Measurements from ENCODE around the gene NHLH1. TPM values are rescaled to one million over a fixed set of nuclear protein-coding genes. Genes with fewer than 3 reads are reported as not detected.

The NHLH1 gene
- total RNA-seq, 2 donors from 2014 or later, result 1.2 to 2.0 TPM

DNA sequence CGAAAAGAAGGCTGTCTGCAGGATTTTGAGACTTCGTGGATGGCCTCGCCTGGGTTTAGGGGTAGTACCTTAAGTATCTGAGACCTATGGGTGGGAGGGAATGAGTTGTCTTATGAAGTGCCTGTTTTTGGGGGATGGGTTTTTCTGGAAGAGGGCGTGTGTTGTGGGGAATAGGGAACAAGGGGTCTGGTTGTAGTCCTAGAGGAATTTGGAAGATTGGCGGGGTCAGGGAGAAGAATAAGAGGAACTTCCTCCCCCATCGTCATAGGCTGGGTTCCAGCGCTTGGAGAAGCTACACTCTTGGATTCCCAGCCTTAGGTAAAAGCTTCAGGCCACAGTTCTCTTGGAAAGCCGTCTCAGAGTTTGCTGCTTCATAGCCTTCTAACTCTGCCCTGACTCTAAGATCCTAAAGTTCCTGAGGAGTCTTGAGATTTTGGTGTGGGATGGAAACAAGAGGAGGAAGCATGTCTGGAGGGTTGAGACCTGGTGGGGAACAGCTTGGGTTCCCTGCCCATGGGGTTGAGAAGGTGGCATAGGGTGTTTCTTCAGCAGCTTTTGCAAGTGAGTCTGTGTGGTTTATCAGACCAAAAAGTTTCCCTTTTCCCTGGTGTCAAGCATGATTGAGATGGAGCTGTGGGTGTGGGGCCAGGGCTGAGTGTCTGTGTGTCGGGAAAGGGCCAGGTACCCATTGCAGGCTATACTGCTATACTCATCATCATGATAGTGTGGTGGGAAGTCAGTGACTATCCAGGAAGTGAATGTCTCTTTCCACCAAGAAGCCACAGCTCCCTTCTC lies 35.3 kb downstream of the NHLH1 start:
- peak overlapping the region; percentile 8 for H3K4me3 Mint-ChIP-seq
- H3K4me1 Mint-ChIP-seq (ENCODE audit: low read depth in 2 of 2), result peaks cover 6 to 8% of the 10 kb centered on the region in 2 donors
- H3K36me3 Mint-ChIP-seq, result no peaks in the 10 kb centered on the region
- ATAC-seq (no peak), DNase-seq (ENCODE audit: low spot score) (no peak)
- H3K9me3 Mint-ChIP-seq, result no peaks in the 10 kb centered on the region
- peaks cover 11 to 15% of the 10 kb centered on the region in 2 donors for H3K27me3 Mint-ChIP-seq
- H3K27ac Mint-ChIP-seq, result no peak overlapping the region

DNA sequence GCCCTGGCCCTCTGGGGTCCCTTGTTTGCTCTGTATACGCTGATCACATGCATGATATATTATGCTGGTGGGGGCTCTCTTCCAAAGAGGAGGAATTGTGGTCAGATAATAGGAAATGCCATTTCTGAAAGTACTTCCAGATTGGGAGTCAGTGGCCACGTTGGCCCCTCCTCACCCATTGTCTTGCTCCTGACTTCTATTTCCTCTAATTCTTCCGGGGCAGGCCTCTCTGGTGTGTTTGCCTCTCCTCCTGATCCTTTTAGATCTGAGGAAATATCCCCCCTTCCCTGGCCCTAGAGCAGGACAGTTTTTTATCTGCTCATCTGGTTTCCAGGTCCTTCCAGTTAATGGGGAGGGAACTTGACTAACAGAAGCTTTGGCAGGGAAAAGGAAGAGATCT lies 36.4 kb downstream of the NHLH1 start:
- Mint-ChIP-seq H3K4me1 (ENCODE audit: low read depth in 2 of 2) (peaks cover 6 to 8% of the 10 kb centered on the region in 2 donors), H3K27ac (no peak overlapping the region), H3K27me3 (peaks cover 11 to 15% of the 10 kb centered on the region in 2 donors), H3K9me3 (no peaks in the 10 kb centered on the region), H3K4me3 (no peak overlapping the region), H3K36me3 (no peaks in the 10 kb centered on the region)
- ATAC-seq, result no peak
- DNase-seq (ENCODE audit: low spot score), result no peak

DNA sequence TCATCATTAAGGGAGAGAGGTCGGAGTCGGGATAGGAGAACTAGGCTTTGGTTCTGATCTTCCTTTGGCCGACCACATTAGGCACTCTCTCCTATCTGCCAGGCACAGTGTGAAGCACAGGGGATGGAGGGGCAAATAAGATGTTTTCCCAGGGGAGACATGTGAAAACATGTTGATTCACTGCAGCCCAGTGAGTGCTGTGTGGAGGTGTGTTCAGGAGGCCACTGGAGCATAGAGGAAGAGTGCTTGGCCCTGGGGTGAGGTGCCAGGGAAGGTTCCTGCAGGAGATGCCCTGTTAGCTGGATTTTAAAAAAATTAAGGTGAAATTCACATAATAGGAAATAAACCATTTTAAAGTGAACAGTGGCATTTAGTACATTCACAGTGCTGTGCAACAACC lies 37.2 kb downstream of the NHLH1 start:
- Mint-ChIP-seq H3K27ac (no peak overlapping the region), H3K4me3 (no peak overlapping the region), H3K4me1 (ENCODE audit: low read depth in 2 of 2) (peaks cover 6 to 8% of the 10 kb centered on the region in 2 donors), H3K27me3 (peaks cover 11 to 15% of the 10 kb centered on the region in 2 donors), H3K9me3 (no peaks in the 10 kb centered on the region), H3K36me3 (no peaks in the 10 kb centered on the region)
- DNase-seq (ENCODE audit: low spot score), result no peak
- no peak for ATAC-seq

DNA sequence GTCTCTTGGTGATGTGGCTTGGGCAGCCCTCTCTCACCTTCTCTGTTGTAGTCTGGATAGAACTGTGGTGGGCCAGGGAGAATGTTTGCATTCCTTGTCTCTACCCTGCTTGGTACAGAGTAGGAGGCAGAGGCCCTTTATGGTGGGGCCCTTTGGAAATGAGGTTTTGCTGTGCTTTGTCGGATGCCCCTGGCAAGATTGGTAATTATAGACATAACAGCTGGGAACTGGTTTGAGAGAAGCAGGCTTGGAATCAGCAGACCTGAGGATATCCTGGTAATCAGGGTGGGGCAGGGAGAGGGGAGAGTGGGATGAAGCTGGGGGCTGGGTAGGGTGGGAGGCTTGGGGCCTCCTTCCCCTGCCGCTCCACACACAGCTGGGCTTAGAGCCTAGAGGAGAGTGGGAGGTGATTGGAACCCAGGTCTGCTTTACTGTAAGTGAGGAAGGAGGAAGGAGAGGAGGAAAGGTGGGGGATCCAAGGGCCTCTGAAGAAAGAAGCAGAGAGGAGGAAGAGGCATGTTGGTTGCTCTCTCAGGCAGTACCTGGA lies 38.5 kb downstream of the NHLH1 start:
- H3K27me3 Mint-ChIP-seq, result peaks cover 11 to 15% of the 10 kb centered on the region in 2 donors
- no peak overlapping the region for H3K4me3 Mint-ChIP-seq
- ATAC-seq (no peak), DNase-seq (ENCODE audit: low spot score) (no peak)
- peaks cover 6 to 8% of the 10 kb centered on the region in 2 donors for H3K4me1 Mint-ChIP-seq (ENCODE audit: low read depth in 2 of 2)
- H3K27ac Mint-ChIP-seq, result no peak overlapping the region
- H3K9me3 Mint-ChIP-seq, result no peaks in the 10 kb centered on the region
- H3K36me3 Mint-ChIP-seq, result no peaks in the 10 kb centered on the region

DNA sequence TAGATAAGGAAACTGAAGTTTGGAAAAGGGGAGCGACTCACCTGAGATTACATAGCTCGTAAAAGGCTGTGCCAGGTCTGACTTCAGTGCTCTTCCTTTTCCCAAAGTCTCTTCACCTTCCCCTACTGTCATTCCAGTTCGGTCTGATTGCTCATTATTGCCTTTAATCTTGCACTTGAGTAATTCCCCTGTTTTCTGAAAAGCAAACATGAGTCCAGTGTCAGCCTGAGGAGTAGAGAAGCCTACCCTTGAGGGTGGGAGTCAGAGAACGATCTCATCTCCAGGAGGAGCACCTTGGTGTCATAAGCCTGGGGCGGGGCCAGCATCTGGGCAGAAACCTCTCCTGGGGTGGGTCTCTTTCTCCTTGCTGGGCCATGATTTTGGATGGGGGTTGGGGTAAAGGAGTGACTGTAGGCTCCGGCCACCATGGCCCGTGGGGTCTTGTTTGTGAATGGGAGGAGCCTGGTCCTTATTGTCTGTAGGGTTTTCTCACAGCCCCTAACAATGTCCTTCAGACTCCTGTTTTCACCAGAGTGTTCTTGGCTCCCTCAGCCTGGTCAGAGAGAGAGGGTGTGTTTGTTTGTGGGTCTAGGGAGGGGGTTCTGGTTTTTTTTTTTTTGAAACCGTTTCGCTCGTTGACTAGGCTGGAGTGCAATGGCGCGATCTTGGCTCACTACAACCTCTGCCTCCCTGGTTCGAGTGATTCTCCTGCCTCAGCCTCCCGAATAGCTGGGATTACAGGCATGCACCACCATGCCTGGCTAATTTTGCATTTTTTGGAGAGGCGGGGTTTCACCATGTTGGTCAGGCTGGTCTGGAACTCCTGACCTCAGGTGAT lies 39.5 kb downstream of the NHLH1 start:
- Mint-ChIP-seq H3K27me3 (peaks cover 10 to 11% of the 10 kb centered on the region in 2 donors), H3K27ac (no peak overlapping the region), H3K9me3 (no peaks in the 10 kb centered on the region), H3K36me3 (no peaks in the 10 kb centered on the region), H3K4me1 (ENCODE audit: low read depth in 2 of 2) (peaks cover 6% of the 10 kb centered on the region in 2 donors), H3K4me3 (no peak overlapping the region)
- DNase-seq (ENCODE audit: low spot score) (no peak), ATAC-seq (no peak)

DNA sequence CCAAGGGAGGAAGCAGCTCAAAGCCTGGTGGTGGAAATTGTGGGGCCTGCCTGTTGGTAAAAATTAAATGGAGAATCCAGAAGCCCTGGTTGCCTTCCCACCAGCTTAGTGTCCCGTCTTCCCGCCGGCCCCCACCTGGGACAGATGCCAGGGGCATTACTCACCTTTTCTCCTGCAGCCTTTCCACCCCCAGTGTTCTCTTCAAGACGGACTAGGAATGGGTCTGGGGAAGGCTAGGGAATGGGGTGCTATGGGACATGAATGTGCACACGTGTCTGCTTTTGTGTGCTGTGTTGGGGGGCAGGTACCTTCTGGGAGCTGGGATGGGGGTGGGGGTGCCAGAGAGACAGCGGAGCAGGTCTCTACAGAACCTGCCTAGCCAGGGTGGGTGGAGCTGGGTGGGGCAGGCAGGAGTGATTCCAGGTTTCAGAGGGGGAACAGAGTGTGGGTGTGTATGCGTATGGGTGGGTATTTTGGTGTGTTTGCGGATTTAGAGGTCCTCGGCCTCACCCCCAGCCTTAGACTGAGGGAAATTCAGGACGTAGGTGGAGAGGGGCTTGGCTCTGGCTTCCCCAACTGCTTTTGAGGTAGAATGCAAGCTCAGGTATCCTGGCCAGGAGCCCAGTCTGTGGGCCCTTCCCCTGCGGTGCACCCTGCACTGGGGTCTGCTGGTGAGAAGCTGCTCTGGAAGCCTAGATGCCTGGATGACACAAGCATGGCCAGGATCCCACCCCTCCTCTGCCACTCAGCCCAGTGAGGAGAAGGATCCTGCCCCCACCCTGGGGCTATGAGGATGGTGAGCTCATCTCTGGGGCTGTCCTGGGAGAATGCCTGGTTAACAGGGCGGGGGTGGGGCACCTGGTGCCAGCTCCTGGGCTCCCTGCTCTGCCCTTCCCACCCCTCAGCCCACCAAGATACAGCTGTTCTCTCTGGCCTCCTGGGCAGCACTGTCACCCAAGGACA lies 41.2 kb downstream of the NHLH1 start:
- Mint-ChIP-seq H3K4me3 (no peak overlapping the region), H3K27me3 (no peaks in the 10 kb centered on the region), H3K36me3 (no peaks in the 10 kb centered on the region), H3K9me3 (no peaks in the 10 kb centered on the region), H3K4me1 (ENCODE audit: low read depth in 2 of 2) (no peaks in the 10 kb centered on the region), H3K27ac (no peak overlapping the region)
- DNase-seq (ENCODE audit: low spot score) (no peak), ATAC-seq (no peak)

DNA sequence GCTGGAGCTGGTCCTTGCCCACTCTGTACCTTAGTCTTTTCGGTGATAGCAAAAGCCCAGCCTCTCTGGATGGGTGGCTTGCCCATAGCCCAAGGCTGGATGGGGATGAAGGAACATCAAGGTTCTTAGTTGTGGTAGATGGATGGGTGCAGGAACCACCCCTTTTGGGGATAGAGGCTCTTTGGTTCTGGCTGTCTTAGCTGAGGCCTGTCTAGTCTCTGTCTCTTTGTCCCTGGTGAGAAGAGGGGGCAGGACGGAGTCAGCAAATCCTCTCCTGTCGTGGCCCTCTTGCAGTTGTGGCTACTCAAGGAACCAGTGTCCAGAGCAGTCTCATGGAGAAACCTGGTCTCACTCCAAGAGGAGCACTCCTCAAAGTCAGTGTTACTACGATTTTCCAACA lies 42.0 kb downstream of the NHLH1 start:
- ATAC-seq (no peak), DNase-seq (ENCODE audit: low spot score) (no peak)
- H3K27ac Mint-ChIP-seq, result no peak overlapping the region
- H3K27me3 Mint-ChIP-seq, result no peaks in the 10 kb centered on the region
- H3K4me3 Mint-ChIP-seq, result no peak overlapping the region
- no peaks in the 10 kb centered on the region for H3K36me3 Mint-ChIP-seq
- H3K4me1 Mint-ChIP-seq (ENCODE audit: low read depth in 2 of 2), result no peaks in the 10 kb centered on the region
- H3K9me3 Mint-ChIP-seq, result no peaks in the 10 kb centered on the region

DNA sequence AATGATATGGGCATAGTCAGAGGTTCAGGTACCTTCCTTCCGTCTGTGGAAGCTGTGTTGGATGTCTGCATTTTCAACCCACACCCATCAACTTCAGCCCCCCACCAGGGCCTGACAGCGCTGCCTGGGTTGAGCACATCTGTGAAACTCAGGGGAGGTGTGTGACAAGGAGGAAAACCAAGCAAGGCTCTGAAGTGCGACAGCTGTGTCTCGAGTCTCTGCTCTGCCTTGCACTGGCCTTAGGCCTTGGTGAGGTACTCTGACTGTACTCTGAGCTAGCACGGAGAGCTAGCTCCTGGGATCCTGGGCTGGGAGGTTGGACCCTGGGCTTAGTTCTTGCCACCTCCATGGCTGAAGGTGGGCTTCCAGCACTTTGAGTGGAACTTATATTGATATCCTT lies 42.6 kb downstream of the NHLH1 start:
- no peaks in the 10 kb centered on the region for H3K27me3 Mint-ChIP-seq
- ATAC-seq (no peak), DNase-seq (ENCODE audit: low spot score) (no peak)
- no peaks in the 10 kb centered on the region for H3K9me3 Mint-ChIP-seq
- H3K4me1 Mint-ChIP-seq (ENCODE audit: low read depth in 2 of 2), result no peaks in the 10 kb centered on the region
- H3K27ac Mint-ChIP-seq, result no peak overlapping the region
- H3K36me3 Mint-ChIP-seq, result no peaks in the 10 kb centered on the region
- no peak overlapping the region for H3K4me3 Mint-ChIP-seq

DNA sequence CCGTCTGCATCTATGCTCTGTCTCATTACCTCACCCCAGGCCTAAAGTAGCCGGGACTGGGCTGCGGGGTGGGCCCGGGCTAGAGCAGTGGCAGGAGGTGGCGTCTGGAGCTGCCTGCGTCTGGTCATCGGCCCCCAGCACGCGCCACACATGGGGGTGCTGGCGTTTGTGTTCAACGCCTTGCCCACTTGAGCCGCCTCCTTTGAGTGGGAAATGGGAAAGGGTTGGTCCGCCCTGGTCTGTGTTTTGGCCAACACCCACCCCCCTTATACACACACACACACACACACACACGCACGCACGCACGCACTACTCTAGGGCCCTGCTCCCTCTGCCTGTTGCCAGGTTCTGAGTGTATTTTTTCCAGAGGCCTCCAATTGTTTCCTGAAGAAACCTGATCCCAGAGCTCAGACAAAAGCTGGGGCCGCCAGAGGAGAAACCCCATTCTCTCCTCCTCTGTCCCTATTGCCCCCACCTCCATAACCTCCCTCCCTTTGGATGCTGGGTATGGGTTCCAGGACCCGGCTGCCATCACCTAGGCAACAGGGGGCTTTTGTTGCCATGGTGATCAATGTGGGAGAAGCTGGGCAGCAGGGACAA lies 43.6 kb downstream of the NHLH1 start:
- ATAC-seq (no peak), DNase-seq (ENCODE audit: low spot score) (no peak)
- Mint-ChIP-seq H3K4me3 (no peak overlapping the region), H3K27ac (no peak overlapping the region), H3K27me3 (no peaks in the 10 kb centered on the region), H3K9me3 (no peaks in the 10 kb centered on the region), H3K4me1 (ENCODE audit: low read depth in 2 of 2) (no peaks in the 10 kb centered on the region), H3K36me3 (no peaks in the 10 kb centered on the region)

DNA sequence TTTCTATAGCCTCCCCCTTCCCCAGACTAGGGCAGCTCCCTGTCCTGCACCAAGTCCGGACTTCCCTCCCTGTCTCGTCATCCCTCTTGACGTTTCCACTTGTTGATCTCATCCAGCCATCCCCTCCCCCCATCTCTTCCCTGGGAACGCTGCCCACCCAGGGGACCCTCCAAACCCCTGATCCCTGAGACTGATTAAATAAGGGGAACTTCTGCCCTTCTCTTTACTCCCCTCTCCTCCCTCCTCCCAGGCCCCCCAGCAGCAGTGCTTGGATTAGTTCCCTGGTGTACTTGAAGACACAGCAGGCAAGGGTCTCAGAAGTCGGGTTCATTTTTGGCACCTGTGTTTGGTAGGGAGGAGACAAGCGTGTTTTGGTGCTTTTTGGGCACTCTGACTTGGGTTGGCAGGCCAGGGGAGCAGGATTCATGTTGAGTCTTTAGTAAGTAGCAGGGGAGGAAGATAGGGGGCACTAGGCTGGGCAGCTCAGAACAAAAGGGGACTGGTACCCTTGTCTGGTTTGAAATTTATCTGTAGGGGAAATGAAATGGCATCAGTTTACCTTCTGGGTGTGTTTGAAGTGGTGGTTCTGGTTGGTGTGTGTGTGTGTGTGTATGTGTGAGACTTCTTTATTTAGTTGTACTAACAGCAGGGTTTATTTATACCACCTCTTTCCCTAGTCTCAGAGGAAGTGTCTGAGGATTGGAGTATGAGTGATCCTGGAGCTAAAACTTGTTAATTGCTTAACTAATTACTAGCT lies 44.6 kb downstream of the NHLH1 start:
- Mint-ChIP-seq H3K36me3 (no peaks in the 10 kb centered on the region), H3K4me1 (ENCODE audit: low read depth in 2 of 2) (no peaks in the 10 kb centered on the region), H3K27me3 (no peaks in the 10 kb centered on the region), H3K4me3 (no peak overlapping the region), H3K27ac (no peak overlapping the region), H3K9me3 (no peaks in the 10 kb centered on the region)
- DNase-seq (ENCODE audit: low spot score) (no peak), ATAC-seq (no peak)

DNA sequence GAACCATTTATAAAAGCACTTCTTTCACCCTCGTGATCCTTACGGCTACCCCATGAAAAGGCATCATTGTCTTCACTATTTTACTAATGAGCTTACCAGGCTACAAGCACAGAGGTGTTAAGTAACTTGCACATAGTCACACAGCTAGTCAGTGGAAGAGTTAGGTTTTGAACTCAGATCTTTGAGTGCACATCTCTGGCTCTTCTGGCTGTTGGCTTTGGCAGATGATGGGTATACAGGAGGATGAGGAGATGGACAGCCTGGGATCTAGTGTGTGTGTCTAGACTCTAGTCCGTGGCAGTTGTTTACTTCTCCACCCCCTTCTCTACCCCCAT lies 45.1 kb downstream of the NHLH1 start:
- H3K9me3 Mint-ChIP-seq, result no peaks in the 10 kb centered on the region
- no peak overlapping the region for H3K4me3 Mint-ChIP-seq
- ATAC-seq, result no peak

DNA sequence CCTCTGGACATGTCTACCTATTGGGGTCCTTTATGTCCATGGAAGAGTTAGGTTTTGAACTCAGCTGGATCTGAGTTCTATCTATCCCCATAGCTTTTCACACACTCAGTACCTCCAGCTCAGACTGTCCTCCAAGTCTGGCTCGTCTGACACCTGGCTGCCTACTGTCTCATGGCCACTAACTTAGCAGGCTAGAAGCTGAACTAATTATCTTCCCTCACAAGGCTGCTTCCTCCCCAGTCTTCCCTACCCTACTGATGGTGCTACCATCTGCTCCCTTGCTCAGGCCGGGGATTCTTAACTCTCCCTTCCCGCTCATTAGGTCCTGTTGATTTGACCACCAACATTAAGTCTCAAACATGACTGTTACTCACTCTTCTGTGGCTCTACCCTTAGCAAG lies 46.8 kb downstream of the NHLH1 start:
- no peak overlapping the region for H3K4me3 Mint-ChIP-seq
- no peaks in the 10 kb centered on the region for H3K9me3 Mint-ChIP-seq
- no peak overlapping the region for H3K27ac Mint-ChIP-seq
- ATAC-seq (no peak), DNase-seq (ENCODE audit: low spot score) (no peak)
- H3K36me3 Mint-ChIP-seq, result no peaks in the 10 kb centered on the region
- no peaks in the 10 kb centered on the region for H3K4me1 Mint-ChIP-seq (ENCODE audit: low read depth in 2 of 2)
- no peaks in the 10 kb centered on the region for H3K27me3 Mint-ChIP-seq

More for the DNA sequence above, 45.1 kb downstream of the NHLH1 start:
- DNase-seq (ENCODE audit: low spot score), result no peak
- H3K27me3 Mint-ChIP-seq, result no peaks in the 10 kb centered on the region
- no peaks in the 10 kb centered on the region for H3K4me1 Mint-ChIP-seq (ENCODE audit: low read depth in 2 of 2)
- no peaks in the 10 kb centered on the region for H3K36me3 Mint-ChIP-seq
- H3K27ac Mint-ChIP-seq, result no peak overlapping the region

All from natural killer cell treated with Interleukin-12 subunit alpha and Interleukin-12 subunit beta and Interleukin-15 and Interleukin-18, amount 100 ng/mL, for 72 hours (primary cell).